ENCODE results near the gene IRX5. TPM values are rescaled to one million over a fixed set of nuclear protein-coding genes. Genes with fewer than 3 reads are reported as not detected.

IRX5 gene
- total and polyA plus RNA-seq, 4 donors, result 2.1 to 9.5 (median 4.3) TPM

DNA sequence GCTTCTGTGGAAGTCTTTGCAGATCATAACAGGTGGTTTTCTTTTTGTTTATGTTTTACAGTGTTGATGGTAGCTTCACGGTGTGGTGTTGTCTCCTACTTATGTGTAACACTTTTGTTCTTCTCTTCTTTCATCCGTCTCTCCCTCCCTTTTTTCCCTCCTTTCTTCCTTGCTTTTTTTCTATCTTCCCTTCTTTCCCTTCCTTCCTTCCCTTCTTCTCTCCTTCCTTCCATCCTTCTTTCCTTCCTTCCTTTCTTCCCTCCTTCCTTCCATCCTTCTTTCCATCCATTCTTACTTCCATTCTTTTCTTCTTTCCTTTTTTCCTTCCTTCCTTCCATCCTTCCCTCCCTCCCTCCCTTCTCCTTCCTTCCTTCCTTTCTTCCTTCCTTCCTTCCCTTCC is 31.4 kb downstream of the IRX5 start:
- no peak overlapping the region for H3K4me3 ChIP-seq (ENCODE audit: low read depth, low read length)
- 82% methylated on average over 1 of the region's 2 CpGs for WGBS (ENCODE audit: insufficient coverage)
- no peaks in the 10 kb centered on the region for H3K27me3 ChIP-seq (ENCODE audit: control insufficient read depth, insufficient read depth, low read length)
- H3K9me3 ChIP-seq (ENCODE audit: control insufficient read depth, insufficient read depth, low read length), result no peaks in the 10 kb centered on the region
- DNase-seq (ENCODE audit: low read depth in 4 of 6, low spot score in 6 of 6), result no peak
- no peaks in the 10 kb centered on the region for H3K36me3 ChIP-seq (ENCODE audit: control insufficient read depth, insufficient read depth, low read length)
- no peaks in the 10 kb centered on the region for H3K4me1 ChIP-seq (ENCODE audit: control insufficient read depth, insufficient read depth, low read length)
- H3K27ac ChIP-seq (ENCODE audit: low read depth, low read length), result no peak overlapping the region

DNA sequence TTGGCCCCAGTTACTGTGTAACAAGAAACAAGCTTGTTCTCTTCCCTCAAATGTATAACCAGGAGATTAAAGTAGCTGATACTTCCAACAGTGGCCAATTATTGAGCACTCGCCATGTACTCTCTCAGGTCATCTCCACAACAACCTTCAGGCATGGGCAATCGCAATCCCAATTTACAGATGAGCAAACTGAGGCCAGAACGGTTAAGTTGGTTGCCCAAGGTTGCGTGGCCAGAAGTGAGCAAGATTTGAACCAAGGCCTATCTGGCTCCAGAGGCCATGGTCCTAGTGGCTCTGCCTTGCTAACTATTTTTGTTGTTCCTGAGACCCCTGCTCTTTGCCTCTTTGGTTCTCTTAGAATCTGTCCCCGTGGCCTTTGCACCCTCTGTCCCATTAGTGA is 33.6 kb downstream of the IRX5 start:
- Histone ChIP-seq H3K4me3 (ENCODE audit: low read depth, low read length) (no peak overlapping the region), H3K9me3 (ENCODE audit: control insufficient read depth, insufficient read depth, low read length) (no peaks in the 10 kb centered on the region), H3K4me1 (ENCODE audit: control insufficient read depth, insufficient read depth, low read length) (no peaks in the 10 kb centered on the region), H3K27me3 (ENCODE audit: control insufficient read depth, insufficient read depth, low read length) (no peaks in the 10 kb centered on the region), H3K27ac (ENCODE audit: low read depth, low read length) (no peak overlapping the region), H3K36me3 (ENCODE audit: control insufficient read depth, insufficient read depth, low read length) (no peaks in the 10 kb centered on the region)
- no peak for DNase-seq (ENCODE audit: low read depth in 4 of 6, low spot score in 6 of 6)
- WGBS (ENCODE audit: insufficient coverage), result 94% methylated on average over 4 of the region's 5 CpGs

DNA sequence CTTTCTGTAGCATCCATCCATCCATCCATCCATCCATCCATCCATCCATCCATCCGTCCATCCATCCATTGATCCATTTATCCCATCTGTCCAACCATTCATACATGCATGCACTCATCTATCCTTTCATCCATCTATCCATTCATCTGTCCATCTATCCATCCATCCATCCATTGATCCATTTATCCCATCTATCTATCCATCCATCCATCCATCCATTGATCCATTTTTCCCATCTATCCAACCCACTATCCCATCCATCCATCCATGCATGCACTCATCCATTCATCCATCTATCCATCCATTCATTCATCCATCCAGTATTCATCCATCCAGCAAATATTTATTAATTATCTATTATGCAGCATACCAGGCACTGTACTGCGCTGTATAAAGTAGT is 34.8 kb downstream of the IRX5 start:
- no peak overlapping the region for H3K4me3 ChIP-seq (ENCODE audit: low read depth, low read length)
- no peaks in the 10 kb centered on the region for H3K36me3 ChIP-seq (ENCODE audit: control insufficient read depth, insufficient read depth, low read length)
- WGBS (ENCODE audit: insufficient coverage), result 75% methylated on average over 1 of the region's 2 CpGs
- no peaks in the 10 kb centered on the region for H3K9me3 ChIP-seq (ENCODE audit: control insufficient read depth, insufficient read depth, low read length)
- DNase-seq (ENCODE audit: low read depth in 4 of 6, low spot score in 6 of 6), result no peak
- no peaks in the 10 kb centered on the region for H3K27me3 ChIP-seq (ENCODE audit: control insufficient read depth, insufficient read depth, low read length)
- no peak overlapping the region for H3K27ac ChIP-seq (ENCODE audit: low read depth, low read length)
- no peaks in the 10 kb centered on the region for H3K4me1 ChIP-seq (ENCODE audit: control insufficient read depth, insufficient read depth, low read length)

DNA sequence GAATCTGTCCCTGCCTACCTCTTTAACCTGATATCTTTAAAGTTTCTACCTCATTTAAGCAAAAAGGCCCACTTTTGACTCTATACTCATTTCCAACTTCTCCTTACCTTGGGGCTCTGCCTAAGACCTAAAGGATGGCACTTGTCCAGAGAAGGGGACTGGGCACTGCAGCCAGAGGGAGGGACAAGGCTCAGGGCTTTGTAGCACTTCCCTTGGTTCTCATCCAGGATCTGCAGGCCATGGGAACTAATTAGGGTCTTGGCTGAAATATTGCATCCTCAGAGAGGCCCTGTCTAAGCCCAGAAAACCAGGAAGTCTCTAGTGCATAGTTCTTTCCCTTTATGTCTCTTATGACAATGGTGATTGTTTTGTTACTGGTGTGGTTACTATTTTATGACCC is 37.3 kb downstream of the IRX5 start:
- no peak overlapping the region for H3K4me3 ChIP-seq (ENCODE audit: low read depth, low read length)
- H3K27ac ChIP-seq (ENCODE audit: low read depth, low read length), result no peak overlapping the region
- H3K9me3 ChIP-seq (ENCODE audit: control insufficient read depth, insufficient read depth, low read length), result no peaks in the 10 kb centered on the region
- no peaks in the 10 kb centered on the region for H3K4me1 ChIP-seq (ENCODE audit: control insufficient read depth, insufficient read depth, low read length)
- H3K36me3 ChIP-seq (ENCODE audit: control insufficient read depth, insufficient read depth, low read length), result no peaks in the 10 kb centered on the region
- peak in 3 of 6 donors; percentile 31 to 68 (median 61) for DNase-seq (ENCODE audit: low read depth in 4 of 6, low spot score in 6 of 6)
- no peaks in the 10 kb centered on the region for H3K27me3 ChIP-seq (ENCODE audit: control insufficient read depth, insufficient read depth, low read length)

DNA sequence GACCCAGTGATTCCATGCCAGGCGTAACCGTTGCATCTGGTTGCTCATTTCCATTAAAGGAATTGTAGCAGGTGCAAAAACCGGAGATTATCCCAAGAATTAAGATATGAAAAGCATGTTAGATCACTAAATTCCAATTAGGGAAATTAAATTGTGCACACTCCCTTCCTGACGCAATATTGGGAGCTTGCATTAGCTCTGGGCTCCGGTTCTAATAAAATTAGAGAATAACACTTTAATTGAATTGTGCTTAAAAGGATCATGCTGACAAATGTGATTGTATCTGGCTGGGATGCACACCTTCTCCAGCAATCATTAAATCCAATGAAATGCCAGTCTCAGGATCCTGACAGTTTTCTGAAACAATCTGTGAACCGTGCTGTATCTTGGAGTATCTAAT is 38.1 kb downstream of the IRX5 start:
- DNase-seq (ENCODE audit: low read depth in 4 of 6, low spot score in 6 of 6), result peak in 1 of 6 donors; percentile 74
- no peaks in the 10 kb centered on the region for H3K27me3 ChIP-seq (ENCODE audit: control insufficient read depth, insufficient read depth, low read length)
- H3K27ac ChIP-seq (ENCODE audit: low read depth, low read length), result no peak overlapping the region
- H3K4me3 ChIP-seq (ENCODE audit: low read depth, low read length), result no peak overlapping the region
- H3K4me1 ChIP-seq (ENCODE audit: control insufficient read depth, insufficient read depth, low read length), result no peaks in the 10 kb centered on the region
- H3K9me3 ChIP-seq (ENCODE audit: control insufficient read depth, insufficient read depth, low read length), result no peaks in the 10 kb centered on the region
- no CpG with 5 or more reads among the region's 6 CpGs for WGBS (ENCODE audit: insufficient coverage)
- H3K36me3 ChIP-seq (ENCODE audit: control insufficient read depth, insufficient read depth, low read length), result no peaks in the 10 kb centered on the region

DNA sequence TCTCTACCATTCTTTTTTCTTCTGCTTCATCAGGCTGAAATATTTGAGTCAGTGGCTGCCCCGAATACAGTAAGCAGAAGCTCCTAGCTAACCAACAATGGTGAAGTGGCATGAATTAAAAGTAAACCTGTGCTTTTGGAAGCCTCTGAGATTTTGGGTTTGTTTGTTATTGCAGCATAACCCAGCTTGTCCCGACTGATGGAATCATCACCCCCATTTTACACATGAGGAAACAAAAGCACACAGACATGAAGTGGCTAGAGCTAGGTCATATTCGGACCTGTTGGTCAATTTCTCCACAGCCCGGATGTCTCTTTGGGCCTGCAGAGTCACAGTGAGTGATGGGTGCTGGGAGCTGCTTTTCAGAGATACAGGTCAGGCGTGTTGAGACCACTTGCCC is 39.4 kb downstream of the IRX5 start:
- WGBS (ENCODE audit: insufficient coverage), result 91% methylated on average over 3 of the region's 5 CpGs

DNA sequence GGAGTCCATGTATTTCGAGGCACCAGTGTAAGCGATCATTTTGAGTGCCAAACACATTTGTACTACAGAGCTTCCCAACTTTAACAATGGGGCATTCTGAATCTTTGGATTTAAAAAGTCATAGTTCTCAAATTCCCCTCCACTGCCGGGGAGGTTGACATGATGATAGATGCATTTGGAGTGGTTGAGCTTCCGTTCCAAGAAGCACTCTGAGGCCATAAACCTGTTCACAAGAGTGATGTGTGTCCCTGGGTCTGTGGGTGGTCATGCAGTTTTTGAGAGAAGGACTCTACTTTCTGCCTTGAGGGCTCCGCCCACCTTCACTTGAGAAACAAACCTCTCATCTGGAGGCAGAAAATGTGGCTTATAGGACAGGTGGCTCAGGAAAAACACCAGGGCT is 43.7 kb downstream of the IRX5 start:
- Histone ChIP-seq H3K27me3 (ENCODE audit: control insufficient read depth, insufficient read depth, low read length) (peaks cover 3% of the 10 kb centered on the region), H3K27ac (ENCODE audit: low read depth, low read length) (no peak overlapping the region), H3K4me1 (ENCODE audit: control insufficient read depth, insufficient read depth, low read length) (no peaks in the 10 kb centered on the region), H3K9me3 (ENCODE audit: control insufficient read depth, insufficient read depth, low read length) (no peaks in the 10 kb centered on the region), H3K36me3 (ENCODE audit: control insufficient read depth, insufficient read depth, low read length) (no peaks in the 10 kb centered on the region), H3K4me3 (ENCODE audit: low read depth, low read length) (no peak overlapping the region)
- DNase-seq (ENCODE audit: low read depth in 4 of 6, low spot score in 6 of 6), result peak in 2 of 6 donors; percentile 2 to 12
- WGBS (ENCODE audit: insufficient coverage), result no CpG with 5 or more reads among the region's 5 CpGs

More for the DNA sequence above, 39.4 kb downstream of the IRX5 start:
- Histone ChIP-seq H3K4me3 (ENCODE audit: low read depth, low read length) (no peak overlapping the region), H3K36me3 (ENCODE audit: control insufficient read depth, insufficient read depth, low read length) (no peaks in the 10 kb centered on the region), H3K27ac (ENCODE audit: low read depth, low read length) (no peak overlapping the region), H3K4me1 (ENCODE audit: control insufficient read depth, insufficient read depth, low read length) (no peaks in the 10 kb centered on the region), H3K27me3 (ENCODE audit: control insufficient read depth, insufficient read depth, low read length) (no peaks in the 10 kb centered on the region), H3K9me3 (ENCODE audit: control insufficient read depth, insufficient read depth, low read length) (no peaks in the 10 kb centered on the region)
- no peak for DNase-seq (ENCODE audit: low read depth in 4 of 6, low spot score in 6 of 6)

DNA sequence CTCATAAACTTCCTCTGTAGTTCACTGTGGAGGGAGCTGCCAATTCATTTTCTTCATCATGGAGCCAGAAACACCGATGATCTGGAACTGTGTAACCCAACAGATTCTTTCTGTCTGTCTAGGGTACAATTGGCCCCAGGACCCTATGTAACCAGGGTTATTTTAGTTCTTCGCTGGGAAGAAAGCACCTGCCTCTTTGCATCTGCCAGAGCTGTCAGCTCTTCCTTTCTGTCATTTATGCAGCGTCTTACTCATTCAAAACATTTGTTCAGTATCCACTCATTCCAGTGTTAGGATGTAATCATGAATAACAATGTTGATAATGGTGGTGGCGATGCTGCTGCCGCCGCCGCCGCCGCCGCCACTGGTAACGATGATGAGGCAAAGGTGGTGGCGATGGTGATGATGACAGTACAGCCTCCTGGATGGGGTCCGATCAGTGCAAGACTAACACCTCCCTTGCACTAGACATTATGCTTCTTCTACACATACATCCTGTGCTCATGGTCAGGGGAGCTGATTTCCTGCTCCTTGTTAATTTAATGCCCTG is 46.1 kb downstream of the IRX5 start:
- peaks cover 4% of the 10 kb centered on the region for H3K27me3 ChIP-seq (ENCODE audit: control insufficient read depth, insufficient read depth, low read length)
- H3K9me3 ChIP-seq (ENCODE audit: control insufficient read depth, insufficient read depth, low read length), result no peaks in the 10 kb centered on the region
- 87% methylated on average over 5 of the region's 13 CpGs for WGBS (ENCODE audit: insufficient coverage)
- no peaks in the 10 kb centered on the region for H3K4me1 ChIP-seq (ENCODE audit: control insufficient read depth, insufficient read depth, low read length)
- no peak overlapping the region for H3K27ac ChIP-seq (ENCODE audit: low read depth, low read length)
- no peak overlapping the region for H3K4me3 ChIP-seq (ENCODE audit: low read depth, low read length)
- no peak for DNase-seq (ENCODE audit: low read depth in 4 of 6, low spot score in 6 of 6)
- no peaks in the 10 kb centered on the region for H3K36me3 ChIP-seq (ENCODE audit: control insufficient read depth, insufficient read depth, low read length)

DNA sequence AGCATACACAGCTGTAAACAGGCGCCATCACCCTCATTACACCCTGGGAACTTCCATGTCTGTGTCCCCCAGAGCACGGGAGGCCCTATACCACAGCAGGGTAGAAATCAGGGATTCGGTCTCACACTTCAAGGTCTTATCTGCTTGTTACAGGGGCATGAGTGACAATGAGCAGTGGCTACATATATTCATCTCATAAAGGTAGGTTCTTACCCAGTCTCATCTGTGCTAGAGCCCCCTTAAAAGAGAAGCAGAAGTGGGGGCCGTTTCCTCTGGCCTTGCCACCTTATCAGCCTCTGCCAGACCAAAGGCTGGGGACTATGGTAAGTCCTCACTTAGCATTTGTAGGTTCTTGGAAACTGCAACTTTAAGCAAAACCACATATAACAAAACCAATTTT is 46.5 kb downstream of the IRX5 start:
- WGBS (ENCODE audit: insufficient coverage), result 81% methylated on average over 3 of the region's 4 CpGs
- Histone ChIP-seq H3K4me1 (ENCODE audit: control insufficient read depth, insufficient read depth, low read length) (no peaks in the 10 kb centered on the region), H3K27ac (ENCODE audit: low read depth, low read length) (no peak overlapping the region), H3K4me3 (ENCODE audit: low read depth, low read length) (no peak overlapping the region), H3K36me3 (ENCODE audit: control insufficient read depth, insufficient read depth, low read length) (no peaks in the 10 kb centered on the region), H3K9me3 (ENCODE audit: control insufficient read depth, insufficient read depth, low read length) (no peaks in the 10 kb centered on the region), H3K27me3 (ENCODE audit: control insufficient read depth, insufficient read depth, low read length) (peaks cover 5% of the 10 kb centered on the region)
- no peak for DNase-seq (ENCODE audit: low read depth in 4 of 6, low spot score in 6 of 6)

DNA sequence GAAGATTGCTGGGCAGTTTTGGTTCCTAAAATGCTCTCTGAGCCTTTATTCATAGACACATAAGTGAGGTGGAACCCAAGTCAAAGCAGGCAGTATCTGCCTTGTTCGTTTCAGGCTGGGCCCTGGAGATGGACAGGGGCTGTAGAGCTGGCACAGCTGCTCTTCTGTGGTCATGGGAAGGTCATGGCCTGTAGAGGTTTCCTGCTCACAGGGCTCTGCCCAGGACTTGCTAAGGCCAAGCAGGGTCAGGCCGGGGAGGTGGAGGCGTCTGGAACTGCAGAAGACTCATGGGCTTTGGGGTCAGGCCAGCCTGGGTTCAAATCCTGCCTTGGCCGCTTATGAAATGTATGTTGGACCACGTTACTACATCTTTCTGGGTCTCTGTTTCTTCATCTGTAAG is 50.2 kb downstream of the IRX5 start:
- Histone ChIP-seq H3K9me3 (ENCODE audit: control insufficient read depth, insufficient read depth, low read length) (no peaks in the 10 kb centered on the region), H3K27ac (ENCODE audit: low read depth, low read length) (no peak overlapping the region), H3K27me3 (ENCODE audit: control insufficient read depth, insufficient read depth, low read length) (peaks cover 8% of the 10 kb centered on the region), H3K4me1 (ENCODE audit: control insufficient read depth, insufficient read depth, low read length) (peaks cover under 1% of the 10 kb centered on the region), H3K4me3 (ENCODE audit: low read depth, low read length) (no peak overlapping the region), H3K36me3 (ENCODE audit: control insufficient read depth, insufficient read depth, low read length) (no peaks in the 10 kb centered on the region)
- DNase-seq (ENCODE audit: low read depth in 4 of 6, low spot score in 6 of 6), result no peak
- 96% methylated on average over 3 of the region's 5 CpGs for WGBS (ENCODE audit: insufficient coverage)
